NCI-H2227 (cell line): ENCODE measurements around the gene SCN3A.

Experiments used
- DNase-seq: peaks from one replicate; lab custom pipeline; 2025; ENCODE audit not compliant: unreplicated experiment; lab: John Stamatoyannopoulos, UW

Gene SCN3A

GRCh38 chr2:165058476-165059265, 145.2 kb downstream of the SCN3A start:
- peak; percentile 45 for DNase-seq

- no peak for DNase-seq
These were observed 145.9 kb downstream of the SCN3A start for GRCh38 chr2:165057931-165058330.

- no peak for DNase-seq
These were observed 146.5 kb downstream of the SCN3A start for GRCh38 chr2:165057308-165057707.

GRCh38 chr2:165056564-165056963, 147.3 kb downstream of the SCN3A start:
- no peak for DNase-seq

- DNase-seq, result peak; percentile 53
These were observed 148.6 kb downstream of the SCN3A start for GRCh38 chr2:165055082-165055851.

- no peak for DNase-seq
These were observed 149.2 kb downstream of the SCN3A start for GRCh38 chr2:165054652-165055051.

- DNase-seq, result no peak
These were observed 159.1 kb downstream of the SCN3A start for GRCh38 chr2:165044505-165045303.
